HepG2 (cell line): Measurements from ENCODE around the gene MEX3A. TPM values are rescaled to one million over a fixed set of nuclear protein-coding genes. Genes with fewer than 3 reads are reported as not detected.

Experiments
- ATAC-seq: fragments of 200-7000 bp; cut with Tn5 transposase; 3 replicates; pipeline ENCODE4 v1.9.1; 2020; ENCODE audit warnings: mild to moderate bottlenecking, moderate library complexity
- BruUV-seq: library from RNA; stranded (reverse); fragments of 400-500 nt; replicated peaks from 2 replicates; lab custom pipeline; 2021; lab: Mats Ljungman, UMichigan
- CTCF ChIA-PET: fragments of 300-600 bp; formaldehyde crosslinking; extraction: SDS; loops from one replicate; lab custom pipeline; 2021; ENCODE audit warnings: low total read pairs, inconsistent platforms, low intra/inter-chr PET ratio; lab: Yijun Ruan, JAX
- POLR2A ChIA-PET: fragments of 350-600 bp; sonication (Branson Sonifier 250); formaldehyde crosslinking; loops from one replicate; lab custom pipeline; 2020; ENCODE audit warnings: antibody characterized with exemption, inconsistent platforms; lab: Yijun Ruan, JAX
- DNase-seq: peaks from one replicate; pipeline ENCODE4 v3.0.0-alpha.2; 2015; ENCODE audit warnings: low spot score
- FAIRE-seq: peaks from 3 replicates; lab custom pipeline; 2011; peaks lifted over from hg19 to GRCh38; lab: Jason Lieb, UNC
- H2AFZ ChIP-seq: one replicate; pipeline ENCODE4 v1.6.1; 2011; ENCODE audit warnings: low read length, inconsistent platforms
- H3K27ac ChIP-seq: fragments of 300-600 bp; 3 replicates; pipeline ENCODE4 v1.8.0; 2011; ENCODE audit warnings: mixed run types, mild to moderate bottlenecking, mixed read lengths, low read length, inconsistent platforms; ENCODE audit not compliant: insufficient read depth; ENCODE audit errors: extremely low read length
- H3K27me3 ChIP-seq, 2 experiments: fragments of 200-600 bp in 1 of 2; 2 replicates in 1 of 2; 3 replicates in 1 of 2; pipeline versions ENCODE4 v1.6.0 to v1.8.0; 2011; ENCODE audit warnings: low read length in 2 of 2, mild to moderate bottlenecking in 2 of 2, moderate library complexity in 2 of 2, inconsistent platforms in 1 of 2; ENCODE audit not compliant: insufficient read depth in 2 of 2, control insufficient read depth in 1 of 2
- H3K36me3 ChIP-seq, 2 experiments: fragments of 200-600 bp in 1 of 2; replicated peaks in 1 of 2; 2 replicates in 1 of 2; 3 replicates in 1 of 2; pipeline versions ENCODE4 v1.5.1 to v1.8.0; 2011; ENCODE audit warnings: low read length in 2 of 2, inconsistent platforms in 1 of 2; ENCODE audit not compliant: insufficient read depth in 2 of 2, control insufficient read depth in 1 of 2
- H3K4me1 ChIP-seq: 2 replicates; pipeline ENCODE4 v1.5.1; 2012; ENCODE audit warnings: low read length, inconsistent platforms; ENCODE audit not compliant: insufficient read depth
- H3K4me2 ChIP-seq: 2 replicates; pipeline ENCODE4 v1.6.0; 2011; ENCODE audit warnings: low read depth, low read length, inconsistent platforms
- H3K4me3 ChIP-seq, 3 experiments: fragments of 200-600 bp in 1 of 3; sonication (generic), shearing (Covaris generic) in 1 of 3; replicated peaks in 1 of 3; 2 replicates each; pipeline ENCODE4 v1.5.1; 2011 to 2016; ENCODE audit warnings: low read length in 3 of 3, inconsistent platforms in 2 of 3, low read depth in 2 of 3, mild to moderate bottlenecking in 2 of 3, control low read depth in 1 of 3, mixed read lengths in 1 of 3; ENCODE audit not compliant: insufficient read depth in 1 of 3
- H3K79me2 ChIP-seq: one replicate; pipeline ENCODE4 v1.6.1; 2011; ENCODE audit warnings: low read length, inconsistent platforms; ENCODE audit not compliant: insufficient read depth
- H3K9ac ChIP-seq: 2 replicates; pipeline ENCODE4 v1.6.0; 2011; ENCODE audit warnings: mild to moderate bottlenecking, low read depth, low read length, inconsistent platforms; ENCODE audit not compliant: insufficient read depth
- H3K9me3 ChIP-seq: 2 replicates; pipeline ENCODE4 v1.5.1; 2012; ENCODE audit warnings: mild to moderate bottlenecking, low read length
- H4K20me1 ChIP-seq: 2 replicates; pipeline ENCODE4 v1.6.0; 2011; ENCODE audit warnings: inconsistent platforms, mild to moderate bottlenecking, low read length, moderate library complexity; ENCODE audit not compliant: insufficient read depth
- DNMT1 ChIP-seq: sonication (generic); formaldehyde crosslinking; IDR thresholded peaks from 2 replicates; pipeline ENCODE4 v1.5.1; 2020; ENCODE audit warnings: mild to moderate bottlenecking, missing genetic modification reagents
- ELF1 ChIP-seq: sonication (generic); formaldehyde crosslinking; IDR thresholded peaks from 2 replicates; pipeline ENCODE4 v1.4.0; 2020; ENCODE audit warnings: missing genetic modification reagents
- NR2C2 ChIP-seq: sonication (generic); formaldehyde crosslinking; IDR thresholded peaks from 2 replicates; pipeline ENCODE4 v1.4.0; 2020; ENCODE audit warnings: missing genetic modification reagents, mild to moderate bottlenecking, moderate library complexity, borderline replicate concordance
- PRDM4 ChIP-seq: sonication (generic); formaldehyde crosslinking; IDR thresholded peaks from 2 replicates; pipeline ENCODE4 v1.9.0; 2021; ENCODE audit warnings: missing genetic modification reagents, borderline replicate concordance
- SRY ChIP-seq: sonication (generic); formaldehyde crosslinking; IDR thresholded peaks from 2 replicates; pipeline ENCODE4 v1.8.0; 2022; ENCODE audit warnings: mild to moderate bottlenecking, missing genetic modification reagents
- TGIF2 ChIP-seq: IDR thresholded peaks from 2 replicates; pipeline ENCODE4 v1.6.1; 2016; ENCODE audit warnings: control low read depth, missing compliant biosample characterization
- THYN1 ChIP-seq: sonication (generic); formaldehyde crosslinking; IDR thresholded peaks from 2 replicates; pipeline ENCODE4 v1.8.1; 2023; ENCODE audit warnings: low read depth, mild to moderate bottlenecking, moderate library complexity, missing genetic modification reagents, borderline replicate concordance
- YY1 ChIP-seq: IDR thresholded peaks from 2 replicates; pipeline ENCODE4 v1.6.1; 2011; ENCODE audit warnings: low read length, low read depth, moderate library complexity, mild to moderate bottlenecking; ENCODE audit not compliant: insufficient read depth, insufficient replicate concordance
- ZC3H4 ChIP-seq: sonication (generic); formaldehyde crosslinking; IDR thresholded peaks from 2 replicates; pipeline ENCODE4 v1.4.0; 2020; ENCODE audit warnings: missing genetic modification reagents, borderline replicate concordance
- ZNF496 ChIP-seq: sonication (generic); formaldehyde crosslinking; IDR thresholded peaks from 2 replicates; pipeline ENCODE4 v1.8.1; 2023; ENCODE audit warnings: mild to moderate bottlenecking, moderate library complexity, missing genetic modification reagents; ENCODE audit not compliant: insufficient replicate concordance
- ZNF768 ChIP-seq: sonication (generic); formaldehyde crosslinking; IDR thresholded peaks from 2 replicates; pipeline ENCODE4 v1.4.0; 2020; ENCODE audit warnings: missing genetic modification reagents
- WGBS: methylation state at CpG from one replicate; pipeline ENCODE4 v1.1.6; 2017; ENCODE audit warnings: low lambda C conversion rate; 5-methylcytosine and 5-hydroxymethylcytosine counted together
- in situ Hi-C: cut with HindIII; loops from 2 replicates; pipeline ENCODE4 v1.10.0; 2017; ENCODE audit warnings: low pct_unique_long_range_greater_than_20kb; ENCODE audit not compliant: extremely low pct_ligation_motif_present
- intact Hi-C: fragments of 100-400 bp; cut with micrococcal nuclease; formaldehyde crosslinking; loops from one replicate; pipeline ENCODE4 v1.10.0; 2022; ENCODE audit not compliant: unreplicated experiment
- polyA plus RNA-seq, 8 experiments: library from polyadenylated mRNA; depleted of rRNA in 3 of 8; stranded (reverse) in 7 of 8; unstranded in 1 of 8; fragments of >200 nt; fragmentation: Illumina TruSeq in 4 of 8; extraction: Trizol in 4 of 8; gene quantifications; 2 replicates each; pipeline versions ENCODE4 v1.2.1 to v1.2.3, GENCODE V29; 2011 to 2016; ENCODE audit warnings: low read depth in 4 of 8, missing spikeins in 1 of 8, mixed read lengths in 1 of 8; ENCODE audit not compliant: insufficient read depth in 1 of 8
- total RNA-seq, 5 experiments: library from RNA; depleted of rRNA; stranded (reverse); fragments of >200 nt; fragmentation: Illumina TruSeq; extraction: Trizol; gene quantifications; 2 replicates each; pipeline ENCODE4 v1.2.3, GENCODE V29; 2016; ENCODE audit warnings: low read depth in 1 of 5

Gene MEX3A
- total and polyA plus RNA-seq, 2 of the 13 experiments (the other 11 are each of a cell fraction or from before 2014, with no cell fraction given), result 7.6 to 9.1 TPM

- no peak for TF ChIP-seq ZC3H4 (CRISPR knock-in tag)
These were observed 40.5 kb upstream of the MEX3A start (continued) for GRCh38 chr1:156122519-156123355.

- H3K4me3 ChIP-seq, result peak overlapping the region in 2 of 3 experiments; percentile 54 to 66; a peak in 3 of 6 replicates
- BruUV-seq, result no TSS peak
These were observed 39.8 kb upstream of the MEX3A start for GRCh38 chr1:156122086-156122485.

GRCh38 chr1:156121457-156121856 is 39.2 kb upstream of the MEX3A start:
- Histone ChIP-seq H3K27ac (peak overlapping the region; percentile 96), H3K4me3 (peak overlapping the region in 1 of 3 experiments; percentile 16; a peak in 1 of 6 replicates), H2AFZ (no peak overlapping the region), H3K27me3 (no peaks in the 10 kb centered on the region; a peak in 1 of 5 replicates), H3K79me2 (peaks cover 94% of the 10 kb centered on the region), H4K20me1 (no peaks in the 10 kb centered on the region), H3K9me3 (no peaks in the 10 kb centered on the region), H3K36me3 (peaks cover 1 to 13% of the 10 kb centered on the region in 2 experiments; a peak in 4 of 5 replicates), H3K4me1 (peaks cover 100% of the 10 kb centered on the region), H3K4me2 (peak overlapping the region; percentile 93), H3K9ac (0 out of 2 replicates have a peak overlapping the region, but pooled peaks have one; percentile 10)
- intact Hi-C loops, result no loop called here
- in situ Hi-C loops, result no loop called here
- no TSS peak for BruUV-seq
- 90% methylated on average over 3 of the region's 4 CpGs for WGBS
- ATAC-seq (no peak), FAIRE-seq (no peak), DNase-seq (no peak)
- ChIA-PET POLR2A (interaction anchor here (0.6 to 4.8 kb wide), 4 partner anchors 7 to 39 kb away, joined by 3 to 108 read pairs (median 35); partner anchors contain the start of gene MEX3A), CTCF (no interaction called here)
- TF ChIP-seq PRDM4 (CRISPR knock-in tag) (no peak), THYN1 (no peak), DNMT1 (CRISPR knock-in tag) (no peak), ELF1 (no peak), ZNF496 (CRISPR knock-in tag) (no peak), SRY (CRISPR knock-in tag) (no peak), TGIF2 (CRISPR knock-in tag) (no peak), YY1 (no peak)

More at GRCh38 chr1:156122086-156122485, 39.8 kb upstream of the MEX3A start:
- H3K27me3 ChIP-seq, result no peaks in the 10 kb centered on the region
- H3K9ac ChIP-seq, result peak overlapping the region; percentile 80
- peak overlapping the region; percentile 96 for H3K27ac ChIP-seq
- H4K20me1 ChIP-seq, result no peaks in the 10 kb centered on the region; the same call in 1 of the 2 replicates
- H3K36me3 ChIP-seq, result peaks cover 3 to 19% of the 10 kb centered on the region in 2 experiments; a peak in 4 of 5 replicates
- CTCF ChIA-PET, result no interaction called here
- ATAC-seq, result no peak
- intact Hi-C loops, result loop anchor here (2.0 kb wide), 1 partner anchor 17 kb away; no protein-coding TSS in a partner anchor
- TF ChIP-seq NR2C2 (CRISPR knock-in tag) (no peak), ZNF768 (CRISPR knock-in tag) (peak; percentile 36; the same call in 1 of the 2 replicates)
- H3K9me3 ChIP-seq, result no peaks in the 10 kb centered on the region
- peak overlapping the region; percentile 93 for H3K4me2 ChIP-seq
- in situ Hi-C loops, result no loop called here
- no peak for FAIRE-seq
- POLR2A ChIA-PET, result interaction anchor here (1.9 to 3.5 kb wide), 4 partner anchors 8 to 91 kb away, joined by 6 to 44 read pairs (median 24); partner anchors contain the start of genes LMNA and PMF1
- H3K4me1 ChIP-seq, result peaks cover 100% of the 10 kb centered on the region
- DNase-seq, result no peak
- H2AFZ ChIP-seq, result no peak overlapping the region
- 61% methylated on average over 4 of the region's 4 CpGs for WGBS
- peaks cover 95% of the 10 kb centered on the region for H3K79me2 ChIP-seq
